ENCODE data around the gene LHFPL3.

- no peak for TF ChIP-seq JUND (CRISPR knock-in tag; IDR thresholded peaks at IDR 0.05)
- TF ChIP-seq ASH2L (IDR thresholded peaks at IDR 0.05; ENCODE audit: insufficient read length, low read depth, low read length) = no peak
- no peak for TF ChIP-seq CHD2 (IDR thresholded peaks at IDR 0.05; ENCODE audit: low read depth, low read length)
- TF ChIP-seq POLR2A (IDR thresholded peaks at IDR 0.05; ENCODE audit: insufficient read depth in 1 of 2, low read depth in 2 of 2, low read length in 2 of 2) = no peak
- no peak for TF ChIP-seq MAFK (conservative IDR thresholded peaks at IDR 0.05 in 1 of 2, IDR thresholded peaks at IDR 0.05 in 1 of 2; ENCODE audit: low read length in 2 of 2)
- no peak for TF ChIP-seq ZBTB46 (CRISPR knock-in tag; IDR thresholded peaks at IDR 0.05; ENCODE audit: borderline replicate concordance)
These were observed 256.2 kb downstream of the LHFPL3 start for GRCh38 chr7:104584620-104585019.
